ENCODE data around the gene ANKFY1.

GRCh38 chr17:4241535-4241934 lies 22.2 kb downstream of the ANKFY1 start:
- TF ChIP-seq POLR2A (IDR thresholded peaks at IDR 0.05) (no peak), CTCF (IDR thresholded peaks at IDR 0.05) (no peak)
